DND-41 (cell line): ENCODE measurements around the gene RADIL.

Source experiments
- ATAC-seq: fragments of 200-7000 bp; cut with Tn5 transposase; 3 replicates; pipeline ENCODE4 v1.9.1; 2021; ENCODE audit warnings: low read depth; ENCODE audit not compliant: insufficient read depth
- DNase-seq: peaks from one replicate; pipeline ENCODE4 v3.0.0-alpha.2; 2020
- H2AFZ ChIP-seq: 2 replicates; pipeline ENCODE4 v1.6.0; 2012; ENCODE audit warnings: low read depth, low read length
- H3K27ac ChIP-seq: 2 replicates; pipeline ENCODE4 v1.5.1; 2012; ENCODE audit warnings: low read length, inconsistent platforms
- H3K27me3 ChIP-seq: fragments of 200-600 bp; sonication (generic); 2 replicates; pipeline ENCODE4 v1.6.0; 2012; ENCODE audit warnings: low read length, mild to moderate bottlenecking, inconsistent platforms; ENCODE audit not compliant: insufficient read depth, poor library complexity
- H3K36me3 ChIP-seq: 2 replicates; pipeline ENCODE4 v1.5.1; 2012; ENCODE audit warnings: low read length, inconsistent platforms; ENCODE audit not compliant: insufficient read depth
- H3K4me1 ChIP-seq: 2 replicates; pipeline ENCODE4 v1.5.1; 2012; ENCODE audit warnings: mild to moderate bottlenecking, low read length; ENCODE audit not compliant: insufficient read depth
- H3K4me2 ChIP-seq: 2 replicates; pipeline ENCODE4 v1.6.0; 2012; ENCODE audit warnings: mild to moderate bottlenecking, moderate library complexity, low read length, inconsistent platforms; ENCODE audit not compliant: insufficient read depth
- H3K4me3 ChIP-seq, 2 experiments: fragments of 200-600 bp in 1 of 2; shearing (Covaris generic) in 1 of 2; 2 replicates each; pipeline ENCODE4 v1.5.1; 2012 to 2016; ENCODE audit warnings: inconsistent platforms in 2 of 2, low read length in 2 of 2, mild to moderate bottlenecking in 2 of 2, low read depth in 1 of 2, moderate library complexity in 1 of 2
- H3K79me2 ChIP-seq: 2 replicates; pipeline ENCODE4 v1.6.0; 2012; ENCODE audit warnings: low read length, inconsistent platforms; ENCODE audit not compliant: insufficient read depth
- H3K9ac ChIP-seq: 2 replicates; pipeline ENCODE4 v1.6.0; 2012; ENCODE audit warnings: low read depth, mild to moderate bottlenecking, inconsistent platforms, low read length, moderate library complexity
- H3K9me3 ChIP-seq: 2 replicates; pipeline ENCODE4 v1.5.1; 2012; ENCODE audit warnings: low read length, moderate library complexity, mild to moderate bottlenecking, inconsistent platforms; ENCODE audit not compliant: insufficient read depth, severe bottlenecking
- H4K20me1 ChIP-seq: 2 replicates; pipeline ENCODE4 v1.6.0; 2012; ENCODE audit warnings: low read length; ENCODE audit not compliant: insufficient read depth
- EZH2 ChIP-seq: IDR thresholded peaks from 3 replicates; pipeline ENCODE4 v1.6.1; 2012; ENCODE audit warnings: borderline replicate concordance, low read depth, mild to moderate bottlenecking, moderate library complexity, low read length, inconsistent platforms; ENCODE audit not compliant: severe bottlenecking
- TF ChIP-seq, protein P1 (sequence below): IDR thresholded peaks from 2 replicates; pipeline ENCODE4 v1.5.1; 2012; ENCODE audit warnings: borderline replicate concordance, low read length, moderate library complexity, mild to moderate bottlenecking; ENCODE audit not compliant: poor library complexity, severe bottlenecking; ENCODE audit errors: extremely low read depth

RADIL gene

DNA sequence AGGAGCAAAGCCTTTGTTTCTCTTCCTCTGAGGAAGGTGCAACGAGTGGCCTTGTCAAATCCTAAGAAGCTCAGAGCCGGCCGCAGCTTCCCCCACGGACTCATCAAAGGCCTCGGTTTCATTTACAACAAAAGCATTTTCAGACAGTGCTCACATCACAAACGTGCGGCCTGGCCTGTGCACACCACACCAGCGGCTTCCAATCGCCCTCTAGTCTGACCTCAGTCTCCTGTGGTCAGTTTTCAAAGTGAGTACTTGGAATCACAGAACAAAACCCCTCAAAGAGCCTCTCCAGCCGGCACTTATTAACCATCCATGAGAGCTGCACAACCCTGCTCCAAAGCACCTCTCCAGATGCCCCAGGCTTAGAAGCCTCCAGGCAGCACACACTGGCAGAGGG lies 3.3 kb downstream of the RADIL start:
- ATAC-seq, result no peak
- Histone ChIP-seq H3K9ac (no peak overlapping the region), H4K20me1 (no peaks in the 10 kb centered on the region), H3K79me2 (no peaks in the 10 kb centered on the region), H2AFZ (no peak overlapping the region), H3K4me2 (no peak overlapping the region), H3K4me3 (no peak overlapping the region), H3K36me3 (no peaks in the 10 kb centered on the region), H3K27ac (no peak overlapping the region), H3K4me1 (no peaks in the 10 kb centered on the region), H3K27me3 (no peaks in the 10 kb centered on the region), H3K9me3 (no peaks in the 10 kb centered on the region)
- TF ChIP-seq, protein P1, sequence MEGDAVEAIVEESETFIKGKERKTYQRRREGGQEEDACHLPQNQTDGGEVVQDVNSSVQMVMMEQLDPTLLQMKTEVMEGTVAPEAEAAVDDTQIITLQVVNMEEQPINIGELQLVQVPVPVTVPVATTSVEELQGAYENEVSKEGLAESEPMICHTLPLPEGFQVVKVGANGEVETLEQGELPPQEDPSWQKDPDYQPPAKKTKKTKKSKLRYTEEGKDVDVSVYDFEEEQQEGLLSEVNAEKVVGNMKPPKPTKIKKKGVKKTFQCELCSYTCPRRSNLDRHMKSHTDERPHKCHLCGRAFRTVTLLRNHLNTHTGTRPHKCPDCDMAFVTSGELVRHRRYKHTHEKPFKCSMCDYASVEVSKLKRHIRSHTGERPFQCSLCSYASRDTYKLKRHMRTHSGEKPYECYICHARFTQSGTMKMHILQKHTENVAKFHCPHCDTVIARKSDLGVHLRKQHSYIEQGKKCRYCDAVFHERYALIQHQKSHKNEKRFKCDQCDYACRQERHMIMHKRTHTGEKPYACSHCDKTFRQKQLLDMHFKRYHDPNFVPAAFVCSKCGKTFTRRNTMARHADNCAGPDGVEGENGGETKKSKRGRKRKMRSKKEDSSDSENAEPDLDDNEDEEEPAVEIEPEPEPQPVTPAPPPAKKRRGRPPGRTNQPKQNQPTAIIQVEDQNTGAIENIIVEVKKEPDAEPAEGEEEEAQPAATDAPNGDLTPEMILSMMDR, result no peak
- TF ChIP-seq EZH2, result no peak
- DNase-seq, result no peak

DNA sequence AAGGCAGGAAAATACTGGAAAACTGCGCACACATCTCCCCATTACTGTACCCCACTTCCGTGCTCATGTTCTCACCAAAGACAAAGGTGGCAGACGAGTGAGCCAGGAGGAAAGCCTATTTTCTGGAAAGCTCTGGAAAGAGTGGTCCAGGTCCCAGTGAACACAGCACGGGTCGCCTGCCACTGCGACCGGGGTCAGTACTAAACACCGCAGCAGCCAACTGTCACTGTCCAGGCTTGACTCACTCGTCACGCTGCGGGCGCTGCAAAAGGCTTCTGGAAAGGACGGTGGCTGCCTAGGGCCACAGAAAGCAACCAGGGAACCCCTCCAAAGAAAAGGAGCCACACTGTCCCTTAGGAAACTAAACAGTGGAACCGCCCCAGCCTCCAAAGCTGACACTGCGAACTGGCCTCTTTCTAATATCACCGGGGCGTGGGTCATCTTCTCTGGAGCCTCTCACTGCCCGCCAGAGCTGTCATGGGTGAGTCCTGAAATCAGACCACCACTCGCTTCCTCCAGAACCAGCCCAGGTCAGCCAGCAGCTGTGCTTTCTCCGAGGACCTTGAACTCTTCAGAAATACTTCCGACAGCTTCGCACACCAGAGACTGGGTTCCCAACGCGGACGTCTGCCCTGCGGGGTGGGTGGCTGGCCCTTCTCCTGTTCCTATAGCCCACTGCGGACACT lies 4.0 kb downstream of the RADIL start:
- Histone ChIP-seq H3K27me3 (no peaks in the 10 kb centered on the region), H3K4me3 (no peak overlapping the region), H3K9me3 (no peaks in the 10 kb centered on the region), H3K4me1 (no peaks in the 10 kb centered on the region), H3K27ac (no peak overlapping the region), H2AFZ (no peak overlapping the region), H3K36me3 (no peaks in the 10 kb centered on the region), H3K9ac (no peak overlapping the region), H3K79me2 (no peaks in the 10 kb centered on the region), H4K20me1 (no peaks in the 10 kb centered on the region), H3K4me2 (no peak overlapping the region)
- no peak for DNase-seq
- no peak for TF ChIP-seq EZH2
- TF ChIP-seq, protein P1, result no peak
- no peak for ATAC-seq

DNA sequence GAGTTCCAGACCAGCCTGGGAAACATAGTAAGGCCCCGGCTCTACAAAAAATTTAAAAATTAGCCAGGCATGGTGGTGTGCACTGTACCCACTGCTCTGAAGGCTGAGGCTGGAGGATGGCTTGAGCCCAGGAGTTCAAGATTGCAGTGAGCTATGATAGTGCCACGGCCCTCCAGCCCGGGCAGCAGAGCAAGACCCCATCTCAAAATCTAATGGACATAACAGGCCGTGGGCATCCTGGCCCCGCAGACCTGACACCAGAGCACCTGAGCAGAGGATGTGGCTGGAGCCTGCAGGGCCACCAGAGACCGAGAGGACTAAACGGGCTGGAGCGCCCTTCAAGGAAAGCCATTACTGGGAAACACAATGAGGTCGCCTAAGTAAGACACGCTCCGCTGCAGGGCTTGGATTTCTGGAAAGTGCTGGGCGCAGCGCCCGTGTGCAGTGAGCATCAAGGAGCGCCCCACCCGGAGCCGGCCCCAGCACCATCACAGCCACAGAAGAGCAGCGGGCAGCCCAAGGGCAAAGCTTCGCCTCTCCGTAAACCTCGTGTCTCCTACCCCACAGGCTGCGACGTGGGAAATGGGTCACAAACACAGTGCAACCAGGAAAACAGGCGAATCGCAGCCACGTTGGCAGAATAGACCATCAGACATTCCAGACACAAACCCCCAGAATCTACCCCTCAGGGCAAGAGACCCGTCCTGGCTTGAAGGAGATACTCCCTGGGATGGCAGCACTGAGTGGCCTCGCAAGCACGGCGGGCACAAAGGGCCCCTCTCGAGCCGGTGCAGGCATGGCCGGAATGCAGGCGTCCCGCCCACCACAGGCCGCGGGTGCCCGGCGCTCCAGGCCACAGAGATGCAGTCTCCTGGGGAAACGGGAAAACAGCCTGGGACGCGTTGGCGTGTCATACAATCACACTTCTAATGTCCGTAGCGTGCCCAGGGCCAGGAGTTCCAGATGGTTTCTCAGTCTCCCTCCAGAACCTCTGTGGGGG lies 4.9 kb downstream of the RADIL start:
- Histone ChIP-seq H3K27me3 (no peaks in the 10 kb centered on the region), H2AFZ (no peak overlapping the region), H3K36me3 (no peaks in the 10 kb centered on the region), H3K4me3 (no peak overlapping the region), H4K20me1 (no peaks in the 10 kb centered on the region), H3K79me2 (no peaks in the 10 kb centered on the region), H3K4me2 (no peak overlapping the region), H3K27ac (no peak overlapping the region), H3K4me1 (no peaks in the 10 kb centered on the region), H3K9ac (no peak overlapping the region), H3K9me3 (no peaks in the 10 kb centered on the region)
- ATAC-seq (no peak), DNase-seq (no peak)
- TF ChIP-seq, protein P1, result no peak
- TF ChIP-seq EZH2, result no peak
